Measurements from ENCODE around the gene IGSF3.
"Not testable (repeated sequence)": the region's sequence is repeated elsewhere in the genome, so short reads cannot be mapped to it uniquely, and the experiment has no call there.

The IGSF3 gene

DNA sequence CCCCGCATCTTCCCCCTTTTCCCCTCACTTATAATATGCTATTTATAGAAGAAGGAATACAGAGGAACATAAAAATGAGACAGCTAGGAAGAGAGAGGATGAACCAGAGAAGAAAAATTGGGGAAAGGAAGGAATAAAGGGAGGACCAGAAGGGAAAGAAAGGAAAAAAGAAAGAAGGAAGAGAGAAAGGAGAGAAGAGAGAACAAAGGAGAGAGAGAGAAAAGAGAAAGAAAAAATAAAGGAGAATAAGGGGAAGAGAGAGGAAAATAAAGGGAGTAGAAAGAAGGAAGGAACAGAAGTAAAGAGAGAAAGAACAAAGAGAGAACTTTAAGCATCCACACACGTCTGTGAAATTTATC, 11.2 kb upstream of the IGSF3 start:
- H3K4me1 Mint-ChIP-seq (ENCODE audit: low read depth): no peaks in the 10 kb centered on the region
- H3K27ac Mint-ChIP-seq: no peak overlapping the region

DNA sequence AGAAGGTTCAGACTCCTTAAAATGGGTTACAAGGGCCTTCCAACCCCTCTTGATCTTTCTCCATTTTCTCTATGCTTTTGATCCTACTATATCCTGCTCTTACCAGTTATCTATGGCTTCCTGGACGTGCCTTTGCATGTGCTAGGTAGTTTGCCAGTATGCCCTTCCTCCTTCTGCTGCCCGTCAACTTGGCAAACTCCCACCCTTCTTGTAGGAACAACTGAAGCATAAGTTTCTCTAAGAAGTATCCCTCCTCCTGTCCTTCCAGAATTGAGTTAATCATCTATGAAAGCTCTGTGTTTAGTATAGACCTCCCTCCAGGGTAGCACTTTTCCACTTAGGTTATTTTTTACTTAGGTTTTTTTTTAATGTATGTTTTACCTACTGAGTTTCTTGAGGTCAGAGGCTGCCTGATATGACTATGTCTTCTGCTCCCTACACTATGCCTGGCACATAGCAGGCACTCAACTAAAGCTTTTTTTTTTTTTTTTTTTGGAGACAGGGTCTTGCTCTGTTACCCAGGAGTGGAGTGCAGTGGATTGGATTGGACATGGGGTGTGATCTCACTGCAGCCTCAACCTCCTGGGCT, 10.0 kb upstream of the IGSF3 start:
- Mint-ChIP-seq H3K27ac (no peak overlapping the region), H3K36me3 (ENCODE audit: low read depth) (no peaks in the 10 kb centered on the region), H3K4me3 (no peak overlapping the region), H3K4me1 (ENCODE audit: low read depth) (peaks cover 4% of the 10 kb centered on the region), H3K9me3 (no peaks in the 10 kb centered on the region), H3K27me3 (peaks cover 45% of the 10 kb centered on the region)

More for the DNA sequence above, 11.2 kb upstream of the IGSF3 start:
- no peaks in the 10 kb centered on the region for H3K36me3 Mint-ChIP-seq (ENCODE audit: low read depth)
- peaks cover 38% of the 10 kb centered on the region for H3K27me3 Mint-ChIP-seq
- no peaks in the 10 kb centered on the region for H3K9me3 Mint-ChIP-seq
- no peak overlapping the region for H3K4me3 Mint-ChIP-seq

DNA sequence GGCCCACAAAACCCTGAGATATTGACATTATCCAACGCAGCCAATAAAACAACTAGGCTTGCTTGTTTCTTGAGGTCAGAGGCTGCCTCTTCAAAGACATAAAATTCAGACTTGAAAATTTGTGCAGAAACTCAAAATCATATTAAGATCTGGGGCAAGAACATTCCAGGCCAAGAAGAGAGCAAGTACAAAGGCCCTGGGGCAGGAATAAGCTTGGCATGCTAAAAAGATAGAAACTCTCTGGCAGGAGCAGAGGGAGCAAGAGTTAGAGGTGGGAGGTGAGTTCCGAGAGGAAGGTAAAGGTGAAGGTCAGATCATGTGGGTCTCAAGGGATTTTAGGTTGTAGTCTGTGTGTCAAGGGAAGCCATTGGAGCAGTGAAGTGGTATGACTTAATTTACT, 8.8 kb upstream of the IGSF3 start:
- Mint-ChIP-seq H3K4me1 (ENCODE audit: low read depth) (peaks cover 5% of the 10 kb centered on the region), H3K9me3 (no peaks in the 10 kb centered on the region), H3K27ac (no peak overlapping the region), H3K36me3 (ENCODE audit: low read depth) (no peaks in the 10 kb centered on the region), H3K4me3 (no peak overlapping the region), H3K27me3 (peaks cover 50% of the 10 kb centered on the region)

DNA sequence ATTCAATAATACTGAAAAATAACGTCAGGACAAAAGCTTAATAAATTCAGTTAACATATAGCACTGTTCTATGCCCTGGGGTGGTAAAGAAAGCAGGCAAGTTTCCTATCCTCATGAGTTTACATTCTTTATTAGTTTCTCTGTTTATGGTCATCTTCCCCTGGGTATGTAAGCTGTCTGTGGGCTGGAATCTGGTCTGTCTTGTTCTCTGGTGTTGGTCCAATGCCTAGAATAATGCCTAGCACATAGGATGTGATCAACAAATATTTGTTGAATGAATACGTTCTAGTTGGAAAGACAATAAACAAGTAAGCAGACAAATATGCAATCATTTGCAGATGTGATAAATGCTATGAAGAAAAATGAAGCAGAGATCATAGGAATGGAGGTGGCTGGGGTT, 7.2 kb upstream of the IGSF3 start:
- Mint-ChIP-seq H3K4me1 (ENCODE audit: low read depth) (peaks cover 5% of the 10 kb centered on the region), H3K27ac (no peak overlapping the region), H3K4me3 (no peak overlapping the region), H3K27me3 (peaks cover 59% of the 10 kb centered on the region), H3K9me3 (no peaks in the 10 kb centered on the region), H3K36me3 (ENCODE audit: low read depth) (no peaks in the 10 kb centered on the region)

DNA sequence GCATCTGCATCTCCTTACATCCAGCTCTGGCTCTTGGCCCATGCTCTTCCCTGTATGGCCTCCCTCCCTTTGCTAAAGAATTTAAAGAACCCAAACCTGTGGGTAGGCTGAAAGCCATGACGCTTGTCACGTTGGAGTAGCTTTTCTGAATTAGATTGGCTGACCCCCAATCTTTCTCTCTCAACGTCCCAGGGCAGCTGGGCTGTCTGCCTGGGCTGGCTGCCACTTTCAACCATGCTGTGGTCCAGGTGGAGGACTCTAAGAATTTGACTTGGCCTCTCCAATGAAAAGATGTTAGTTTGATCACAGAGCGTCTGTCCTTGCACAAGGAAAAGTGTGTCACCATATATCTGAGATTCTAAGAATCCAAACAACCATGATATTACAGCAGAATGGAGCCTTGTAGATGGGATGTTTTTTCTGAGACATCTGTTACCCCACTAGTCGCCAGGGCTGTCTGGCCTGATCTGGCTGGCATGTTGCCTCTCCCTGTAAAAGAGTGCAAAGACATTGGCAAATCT, 6.5 kb upstream of the IGSF3 start:
- peaks cover 66% of the 10 kb centered on the region for H3K27me3 Mint-ChIP-seq
- no peak overlapping the region for H3K4me3 Mint-ChIP-seq
- H3K27ac Mint-ChIP-seq: no peak overlapping the region

DNA sequence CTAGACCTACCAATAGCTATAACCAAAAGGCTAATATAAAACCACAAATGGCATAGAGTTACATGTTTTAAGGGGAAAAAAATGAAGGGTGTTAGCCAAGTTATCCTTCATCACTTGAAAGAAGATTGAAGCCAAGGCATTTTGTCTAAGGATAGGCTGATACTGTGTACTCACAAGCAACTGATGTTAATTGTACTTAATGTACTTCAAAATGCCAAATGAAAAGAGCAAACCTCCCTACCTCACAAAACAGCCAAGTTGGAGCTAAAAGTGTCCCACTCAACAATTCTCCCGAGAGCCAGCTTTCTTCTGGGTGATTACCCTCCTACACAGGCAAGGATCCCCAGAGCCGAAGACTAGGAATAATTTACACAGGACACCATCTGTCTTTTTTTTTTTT, 4.4 kb upstream of the IGSF3 start:
- Mint-ChIP-seq H3K27ac (no peak overlapping the region), H3K27me3 (peaks cover 61% of the 10 kb centered on the region), H3K4me1 (ENCODE audit: low read depth) (peaks cover 9% of the 10 kb centered on the region), H3K36me3 (ENCODE audit: low read depth) (no peaks in the 10 kb centered on the region), H3K9me3 (no peaks in the 10 kb centered on the region), H3K4me3 (no peak overlapping the region)

More for the DNA sequence above, 6.5 kb upstream of the IGSF3 start:
- H3K4me1 Mint-ChIP-seq (ENCODE audit: low read depth): peaks cover 5% of the 10 kb centered on the region
- no peaks in the 10 kb centered on the region for H3K9me3 Mint-ChIP-seq
- H3K36me3 Mint-ChIP-seq (ENCODE audit: low read depth): no peaks in the 10 kb centered on the region

DNA sequence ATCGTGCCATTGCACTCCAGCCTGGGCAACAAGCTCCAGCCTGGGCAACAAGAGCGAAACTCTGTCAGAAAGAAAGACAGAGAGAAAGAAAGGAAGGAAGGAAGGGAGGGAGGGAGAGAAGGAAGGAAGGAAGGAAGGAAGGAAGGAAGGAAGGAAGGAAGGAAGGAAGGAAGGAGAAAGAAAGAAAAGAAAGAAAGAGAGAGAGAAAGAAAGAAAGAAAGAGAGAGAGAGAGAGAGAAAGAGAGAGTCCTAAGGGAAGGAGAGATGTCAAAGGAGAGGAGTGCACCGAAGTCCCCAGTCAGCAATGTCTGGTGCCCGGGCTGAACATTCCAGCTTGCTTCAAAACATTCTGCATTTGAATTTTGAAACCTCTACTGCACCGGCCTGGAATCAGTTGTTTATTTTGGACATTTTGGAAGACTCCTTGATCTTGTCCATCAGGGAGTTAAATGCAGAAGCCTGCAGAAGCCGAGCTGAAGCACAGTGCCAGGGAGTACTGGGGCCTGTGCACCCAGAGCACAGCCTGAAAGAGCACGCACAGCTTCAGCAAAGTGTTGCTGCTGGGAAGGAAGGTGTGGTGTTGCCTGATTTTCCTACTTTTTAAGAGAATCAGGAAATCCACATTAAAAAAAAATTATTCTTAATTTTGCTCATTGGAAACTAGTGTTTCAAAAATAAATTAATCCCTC, 3.7 kb upstream of the IGSF3 start:
- no peak overlapping the region for H3K4me3 Mint-ChIP-seq
- H3K9me3 Mint-ChIP-seq: no peaks in the 10 kb centered on the region
- H3K36me3 Mint-ChIP-seq (ENCODE audit: low read depth): no peaks in the 10 kb centered on the region
- no peak overlapping the region for H3K27ac Mint-ChIP-seq
- peaks cover 16% of the 10 kb centered on the region for H3K4me1 Mint-ChIP-seq (ENCODE audit: low read depth)
- H3K27me3 Mint-ChIP-seq: peaks cover 60% of the 10 kb centered on the region

DNA sequence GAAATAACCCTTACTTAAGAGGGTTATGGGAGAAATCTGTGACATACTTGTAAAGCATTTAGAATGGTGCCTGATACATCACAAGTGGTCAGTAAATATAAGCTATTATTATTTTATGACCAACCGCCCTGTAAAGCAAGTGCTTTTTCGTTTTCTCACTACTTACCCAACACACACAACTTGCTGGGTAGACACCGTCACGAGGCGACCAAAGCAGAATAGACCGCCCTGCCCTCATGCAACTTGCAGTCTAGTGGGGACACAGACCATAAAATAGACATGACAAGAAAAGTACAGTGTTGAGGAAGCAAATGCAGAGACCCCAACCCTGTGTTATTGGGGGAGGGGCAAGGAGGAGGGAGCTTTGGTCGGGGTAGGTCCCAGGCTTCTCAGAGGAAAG, 744 bp upstream of the IGSF3 start:
- Mint-ChIP-seq H3K36me3 (ENCODE audit: low read depth) (no peaks in the 10 kb centered on the region), H3K27me3 (peaks cover 68% of the 10 kb centered on the region), H3K27ac (no peak overlapping the region), H3K9me3 (no peaks in the 10 kb centered on the region), H3K4me3 (peak overlapping the region; percentile 59), H3K4me1 (ENCODE audit: low read depth) (peaks cover 29% of the 10 kb centered on the region)

DNA sequence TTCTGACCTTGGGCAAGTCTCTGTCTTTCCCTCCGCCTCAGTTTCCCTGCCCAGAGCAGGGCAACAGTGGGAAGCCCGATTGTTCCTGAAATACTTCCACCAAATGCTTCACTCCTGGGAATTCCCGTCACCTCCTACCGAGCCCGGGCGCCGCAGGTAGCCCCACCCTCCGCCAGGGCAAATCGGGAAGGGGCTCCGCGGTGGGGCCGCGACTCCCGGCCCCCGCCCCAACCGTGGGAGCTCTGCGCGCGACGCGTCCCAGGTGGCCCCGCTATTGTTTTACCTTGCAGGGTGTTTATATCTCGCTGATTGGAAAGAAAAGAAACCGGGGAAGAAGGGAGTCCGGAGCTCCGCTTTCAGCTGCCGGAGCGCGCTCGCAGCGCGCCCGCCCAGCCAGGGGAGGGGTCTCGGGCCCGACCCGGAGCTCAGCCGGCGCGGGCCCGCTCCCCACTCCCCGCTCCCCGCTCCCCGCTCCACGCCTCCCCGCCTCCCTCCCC, 407 bp downstream of the IGSF3 start:
- H3K4me1 Mint-ChIP-seq (ENCODE audit: low read depth): peaks cover 24% of the 10 kb centered on the region
- peaks cover 73% of the 10 kb centered on the region for H3K27me3 Mint-ChIP-seq
- H3K4me3 Mint-ChIP-seq: peak overlapping the region; percentile 81
- H3K36me3 Mint-ChIP-seq (ENCODE audit: low read depth): no peaks in the 10 kb centered on the region
- no peak overlapping the region for H3K27ac Mint-ChIP-seq
- H3K9me3 Mint-ChIP-seq: no peaks in the 10 kb centered on the region

DNA sequence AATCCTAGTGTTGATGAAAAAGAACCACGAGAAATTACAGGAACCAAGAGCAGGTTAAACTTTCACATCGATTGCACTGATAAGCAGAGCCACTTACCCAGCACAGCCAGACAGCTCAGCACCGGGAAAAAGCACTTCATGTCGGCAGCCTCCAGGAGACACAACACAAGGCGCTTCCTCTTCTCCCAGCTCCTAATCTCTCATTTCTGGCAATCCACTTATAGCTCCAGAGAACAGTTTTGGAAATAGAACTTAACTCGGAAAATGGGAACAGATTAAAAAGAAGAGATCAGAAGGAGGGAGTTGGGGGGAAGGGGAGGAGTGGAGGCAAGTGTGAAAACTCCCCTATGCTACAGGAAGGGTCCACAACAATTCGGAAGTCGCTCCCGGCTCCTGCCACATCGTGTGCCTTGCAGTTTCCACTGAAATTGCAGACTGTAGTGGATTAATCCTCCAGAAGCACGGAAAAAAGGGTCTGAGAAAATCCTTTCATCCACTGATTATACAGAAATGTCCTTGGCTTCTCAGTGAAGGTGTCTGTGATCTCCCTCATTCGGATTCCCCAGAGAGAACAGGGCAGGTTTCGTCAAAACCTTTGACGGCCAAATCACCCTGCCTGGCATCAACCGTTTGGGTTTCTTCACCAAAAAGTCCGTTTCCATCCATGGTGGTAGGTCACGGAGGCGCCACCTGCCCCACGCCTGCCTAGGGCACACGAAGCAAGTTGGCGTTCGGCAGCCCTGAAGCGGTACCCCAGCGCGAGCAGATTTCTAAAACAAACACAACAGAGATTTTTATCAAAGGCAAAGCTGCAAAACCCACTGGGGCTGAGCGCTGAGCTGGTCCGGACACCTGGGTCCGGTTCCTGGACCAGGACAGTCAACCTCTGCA, 1.1 kb downstream of the IGSF3 start:
- H3K4me1 Mint-ChIP-seq (ENCODE audit: low read depth): peaks cover 24% of the 10 kb centered on the region
- no peaks in the 10 kb centered on the region for H3K9me3 Mint-ChIP-seq
- H3K27me3 Mint-ChIP-seq: peaks cover 69% of the 10 kb centered on the region
- peak overlapping the region; percentile 81 for H3K4me3 Mint-ChIP-seq
- H3K36me3 Mint-ChIP-seq (ENCODE audit: low read depth): no peaks in the 10 kb centered on the region
- no peak overlapping the region for H3K27ac Mint-ChIP-seq

DNA sequence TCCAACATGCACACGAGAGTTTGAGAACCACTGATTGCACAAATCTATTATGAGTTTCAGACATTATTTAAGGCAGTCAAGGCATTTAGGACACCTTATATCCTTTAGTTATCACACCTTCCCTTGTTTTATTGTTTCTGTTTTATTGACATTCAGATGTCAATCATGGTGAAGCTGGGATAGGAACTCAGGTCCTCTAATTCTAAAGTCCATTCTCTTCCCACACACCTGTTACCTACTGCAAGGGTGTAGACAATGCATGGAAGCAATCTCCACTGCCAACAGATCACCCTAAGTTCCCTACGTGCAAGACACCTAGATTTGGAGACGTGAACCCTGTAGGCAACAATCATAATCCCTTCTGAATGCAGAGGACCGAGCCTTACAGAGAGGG, 2.6 kb downstream of the IGSF3 start:
- no peaks in the 10 kb centered on the region for H3K9me3 Mint-ChIP-seq
- H3K36me3 Mint-ChIP-seq (ENCODE audit: low read depth): no peaks in the 10 kb centered on the region
- H3K27ac Mint-ChIP-seq: no peak overlapping the region
- H3K4me1 Mint-ChIP-seq (ENCODE audit: low read depth): peaks cover 24% of the 10 kb centered on the region
- peaks cover 63% of the 10 kb centered on the region for H3K27me3 Mint-ChIP-seq
- no peak overlapping the region for H3K4me3 Mint-ChIP-seq

DNA sequence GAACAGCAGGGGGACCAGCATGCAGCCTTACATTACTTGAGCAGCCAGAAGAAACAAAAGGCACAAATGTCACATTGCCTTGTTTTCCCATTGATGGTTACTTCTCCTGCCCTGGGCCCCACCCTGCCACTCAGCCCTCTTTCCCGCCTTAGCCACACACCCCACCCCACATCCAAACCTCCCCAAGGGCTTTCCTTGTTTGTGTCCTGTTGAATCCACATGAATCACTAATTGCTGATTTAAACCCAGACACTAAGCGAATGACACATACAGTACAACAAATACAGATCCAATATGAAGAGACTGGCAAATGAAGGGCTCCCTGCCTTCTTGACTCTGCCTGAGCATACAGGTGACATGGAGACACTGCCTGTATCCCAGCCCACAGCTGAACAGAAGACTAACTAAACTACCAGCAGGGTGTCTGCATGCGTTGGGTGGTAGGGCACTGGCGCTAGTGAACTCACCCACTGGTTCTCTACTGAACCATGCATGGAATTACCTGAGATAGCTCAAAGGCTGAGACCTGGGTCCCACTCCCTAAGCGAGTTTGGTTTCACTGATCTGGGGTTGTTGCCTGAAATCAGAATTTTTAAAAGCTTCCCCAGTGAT, 3.1 kb downstream of the IGSF3 start:
- Mint-ChIP-seq H3K27me3 (peaks cover 58% of the 10 kb centered on the region), H3K9me3 (no peaks in the 10 kb centered on the region), H3K36me3 (ENCODE audit: low read depth) (no peaks in the 10 kb centered on the region), H3K4me3 (no peak overlapping the region), H3K27ac (no peak overlapping the region), H3K4me1 (ENCODE audit: low read depth) (peaks cover 24% of the 10 kb centered on the region)

DNA sequence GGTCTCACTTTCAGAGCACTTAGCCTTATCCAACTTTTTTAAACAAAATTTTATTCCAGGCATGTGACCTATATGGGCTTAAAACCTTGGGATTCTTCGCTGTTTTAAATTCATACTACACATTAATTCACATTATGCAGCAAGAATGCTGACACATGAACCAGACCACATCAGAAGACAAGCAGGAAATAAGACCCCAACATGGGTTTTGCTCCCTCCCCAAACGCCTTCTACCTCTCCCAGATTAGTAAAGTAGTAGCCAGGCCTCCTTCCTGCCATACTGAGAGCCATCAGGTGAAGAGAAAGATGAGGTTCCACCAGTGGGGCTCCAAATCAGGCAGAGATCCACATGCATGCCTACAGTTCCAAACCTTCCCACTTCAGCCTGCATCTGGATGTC, 3.7 kb downstream of the IGSF3 start:
- no peak overlapping the region for H3K4me3 Mint-ChIP-seq
- no peaks in the 10 kb centered on the region for H3K9me3 Mint-ChIP-seq
- peaks cover 53% of the 10 kb centered on the region for H3K27me3 Mint-ChIP-seq
- no peaks in the 10 kb centered on the region for H3K36me3 Mint-ChIP-seq (ENCODE audit: low read depth)
- H3K4me1 Mint-ChIP-seq (ENCODE audit: low read depth): peaks cover 24% of the 10 kb centered on the region
- H3K27ac Mint-ChIP-seq: no peak overlapping the region

DNA sequence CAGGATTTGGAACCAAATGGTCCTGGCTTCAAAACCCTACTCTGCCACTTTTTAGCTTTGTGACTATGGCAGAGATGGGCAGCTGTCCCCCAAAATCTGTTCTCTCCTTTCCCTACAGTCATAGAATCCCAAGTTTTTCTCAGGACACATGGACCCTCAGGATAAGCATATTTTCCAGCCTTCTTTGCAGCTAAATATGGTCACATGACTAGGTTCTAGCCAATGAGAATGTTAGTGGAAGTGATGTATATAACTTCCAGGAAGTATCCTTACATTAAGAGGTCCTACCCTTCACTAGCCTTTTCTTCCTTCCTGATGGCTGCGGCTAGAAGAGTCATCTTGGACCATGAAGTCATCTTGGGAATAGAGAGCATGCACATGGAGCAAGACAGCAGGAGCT, 5.9 kb downstream of the IGSF3 start:
- Mint-ChIP-seq H3K36me3 (ENCODE audit: low read depth) (no peaks in the 10 kb centered on the region), H3K4me1 (ENCODE audit: low read depth) (peaks cover 17% of the 10 kb centered on the region), H3K4me3 (no peak overlapping the region), H3K27ac (no peak overlapping the region), H3K27me3 (peaks cover 46% of the 10 kb centered on the region), H3K9me3 (no peaks in the 10 kb centered on the region)

DNA sequence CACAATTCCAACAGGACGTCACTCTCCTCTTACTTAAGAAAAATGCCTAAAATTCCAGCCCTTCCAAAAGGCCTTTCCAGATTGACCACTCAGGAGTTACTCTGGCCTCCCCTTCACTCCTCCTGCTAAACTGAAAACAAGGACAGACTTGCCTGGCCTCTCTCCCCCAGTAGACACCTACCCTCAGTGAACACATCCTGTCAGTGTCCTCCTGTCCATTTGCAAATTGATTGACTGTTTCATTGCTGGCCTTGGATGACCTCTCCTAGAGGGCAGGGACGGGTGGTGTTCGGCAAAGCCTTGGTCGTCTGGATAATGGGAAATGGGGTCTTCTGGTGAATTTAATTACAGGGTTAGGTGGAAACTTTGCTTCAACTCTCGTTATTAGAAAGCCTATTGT, 8.9 kb downstream of the IGSF3 start:
- H3K27ac Mint-ChIP-seq; H3K36me3 Mint-ChIP-seq (ENCODE audit: low read depth); H3K9me3 Mint-ChIP-seq; H3K4me1 Mint-ChIP-seq (ENCODE audit: low read depth); H3K4me3 Mint-ChIP-seq: not testable (repeated sequence)
- peaks cover 23% of the 10 kb centered on the region for H3K27me3 Mint-ChIP-seq

All from stimulated activated naive CD8-positive, alpha-beta T cell treated with anti-CD3 and anti-CD28 coated beads, Interleukin-15, Interleukin-2, amounts not matched to agents 100 ng/mL and 50 ng/mL, for 24 hours (primary cell).